WTC11 (cell line): ENCODE results near the gene MED4. TPM values are rescaled to one million over a fixed set of nuclear protein-coding genes. Genes with fewer than 3 reads are reported as not detected.

ENCODE experiments used
- ATAC-seq: fragments of 200-7000 bp; cut with Tn5 transposase; 2 replicates; pipeline ENCODE4 v1.10.0; 2021; ENCODE audit warnings: mild to moderate bottlenecking, moderate library complexity
- CTCF ChIA-PET: fragments of 300-600 bp; sonication (Branson Sonifier 250); formaldehyde crosslinking; loops from one replicate; lab custom pipeline; 2021; ENCODE audit warnings: antibody characterized with exemption; lab: Charles Lee
- POLR2A ChIA-PET: fragments of 350-600 bp; sonication (Branson Sonifier 250); formaldehyde crosslinking; loops from one replicate; lab custom pipeline; 2021; ENCODE audit warnings: antibody characterized with exemption; lab: Charles Lee
- DNase-seq: peaks from one replicate; pipeline ENCODE4 v3.0.0; 2021; ENCODE audit warnings: low spot score
- H3K27ac Mint-ChIP-seq: 2 replicates; pipeline ENCODE4 v1.8.0; 2021; ENCODE audit warnings: mixed read lengths
- H3K27me3 Mint-ChIP-seq: 2 replicates; pipeline ENCODE4 v1.8.0; 2021; ENCODE audit warnings: low read depth, mild to moderate bottlenecking, moderate library complexity, mixed read lengths
- H3K36me3 Mint-ChIP-seq: 2 replicates; pipeline ENCODE4 v1.8.0; 2021; ENCODE audit warnings: mixed read lengths
- H3K4me1 Mint-ChIP-seq: 2 replicates; pipeline ENCODE4 v1.8.0; 2022; ENCODE audit warnings: mixed read lengths
- H3K4me3 Mint-ChIP-seq: 2 replicates; pipeline ENCODE4 v1.8.0; 2021; ENCODE audit warnings: mild to moderate bottlenecking, moderate library complexity, mixed read lengths
- H3K9me3 Mint-ChIP-seq: 2 replicates; pipeline ENCODE4 v1.8.0; 2021; ENCODE audit warnings: mixed read lengths
- ATF1 ChIP-seq: sonication (generic); formaldehyde crosslinking; IDR thresholded peaks from 2 replicates; pipeline ENCODE4 v1.8.1; 2023; ENCODE audit warnings: mild to moderate bottlenecking, moderate library complexity, missing genetic modification reagents
- IRF2 ChIP-seq: sonication (generic); formaldehyde crosslinking; IDR thresholded peaks from 2 replicates; pipeline ENCODE4 v1.8.0; 2022; ENCODE audit warnings: low read depth, missing genetic modification reagents, borderline replicate concordance
- SOX15 ChIP-seq: fragments of 250-450 bp; sonication (Bioruptor Pico); IDR thresholded peaks from 2 replicates; pipeline ENCODE4 v1.9.0; 2021; ENCODE audit warnings: mild to moderate bottlenecking
- TEAD1 ChIP-seq: sonication (generic); formaldehyde crosslinking; IDR thresholded peaks from 2 replicates; pipeline ENCODE4 v1.8.0; 2022; ENCODE audit warnings: mild to moderate bottlenecking, missing genetic modification reagents
- ZNF423 ChIP-seq: fragments of 250-450 bp; sonication (Bioruptor Pico); IDR thresholded peaks from 2 replicates; pipeline ENCODE4 v2.1.2; 2022; ENCODE audit warnings: mild to moderate bottlenecking, moderate library complexity
- total RNA-seq: library from RNA; stranded (reverse); gene quantifications from 3 replicates; pipeline ENCODE4 v1.2.3, GENCODE V29; 2021
- TF ChIP-seq, protein P1 (sequence below): sonication (generic); formaldehyde crosslinking; IDR thresholded peaks from 2 replicates; pipeline ENCODE4 v1.8.0; 2022; ENCODE audit warnings: mild to moderate bottlenecking, missing genetic modification reagents
- TF ChIP-seq, protein P2 (sequence below): fragments of 250-450 bp; sonication (Bioruptor Pico); IDR thresholded peaks from 2 replicates; pipeline ENCODE4 v1.9.0; 2021; ENCODE audit warnings: moderate library complexity, mild to moderate bottlenecking, inconsistent platforms, borderline replicate concordance

MED4 gene
- total RNA-seq, 1 experiment from 2014 or later = 48.1 TPM

DNA sequence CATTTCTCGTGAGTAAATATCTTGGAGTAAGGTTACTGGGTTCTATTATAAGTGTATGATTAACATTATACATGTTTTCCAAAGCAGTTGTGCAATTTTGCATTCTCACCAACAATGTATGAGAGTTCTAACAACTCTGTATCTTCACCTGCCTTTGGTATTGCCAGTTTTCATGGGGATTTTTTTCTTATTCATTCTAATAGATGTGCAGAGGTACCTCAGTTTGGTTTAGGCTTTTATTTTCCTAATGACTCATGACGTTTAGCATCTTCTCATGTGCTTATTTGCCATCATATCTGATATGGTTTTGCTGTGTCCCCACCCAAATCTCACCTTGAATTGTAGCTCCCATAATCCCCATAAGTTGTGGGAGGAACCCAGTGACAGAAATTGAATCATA, 65.0 kb downstream of the MED4 start (continued):
- TF ChIP-seq, protein P1, sequence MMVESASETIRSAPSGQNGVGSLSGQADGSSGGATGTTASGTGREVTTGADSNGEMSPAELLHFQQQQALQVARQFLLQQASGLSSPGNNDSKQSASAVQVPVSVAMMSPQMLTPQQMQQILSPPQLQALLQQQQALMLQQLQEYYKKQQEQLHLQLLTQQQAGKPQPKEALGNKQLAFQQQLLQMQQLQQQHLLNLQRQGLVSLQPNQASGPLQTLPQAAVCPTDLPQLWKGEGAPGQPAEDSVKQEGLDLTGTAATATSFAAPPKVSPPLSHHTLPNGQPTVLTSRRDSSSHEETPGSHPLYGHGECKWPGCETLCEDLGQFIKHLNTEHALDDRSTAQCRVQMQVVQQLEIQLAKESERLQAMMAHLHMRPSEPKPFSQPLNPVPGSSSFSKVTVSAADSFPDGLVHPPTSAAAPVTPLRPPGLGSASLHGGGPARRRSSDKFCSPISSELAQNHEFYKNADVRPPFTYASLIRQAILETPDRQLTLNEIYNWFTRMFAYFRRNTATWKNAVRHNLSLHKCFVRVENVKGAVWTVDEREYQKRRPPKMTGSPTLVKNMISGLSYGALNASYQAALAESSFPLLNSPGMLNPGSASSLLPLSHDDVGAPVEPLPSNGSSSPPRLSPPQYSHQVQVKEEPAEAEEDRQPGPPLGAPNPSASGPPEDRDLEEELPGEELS (CRISPR knock-in tag) = no peak

DNA sequence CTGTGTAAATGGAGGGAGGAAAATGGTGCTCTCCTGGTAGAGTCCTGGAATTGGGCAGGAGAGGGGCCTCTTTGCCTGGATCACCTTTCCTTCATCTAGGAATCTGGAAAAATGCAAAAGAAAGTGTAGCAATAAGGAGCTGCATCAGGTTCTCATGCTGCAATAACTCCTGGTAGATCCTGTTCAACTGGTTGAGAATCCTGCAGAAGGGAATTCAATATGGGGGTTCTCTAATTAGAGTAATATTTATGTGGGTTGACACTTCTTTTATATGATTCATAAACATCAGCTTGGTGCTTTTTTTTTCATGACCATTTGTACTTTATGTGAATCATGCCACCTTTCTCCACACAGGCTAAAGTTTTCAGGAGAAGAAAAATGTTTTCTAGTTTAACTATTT, 66.8 kb downstream of the MED4 start:
- ChIA-PET CTCF (no interaction called here), POLR2A (no interaction called here)
- Mint-ChIP-seq H3K27ac (no peak overlapping the region), H3K4me1 (no peaks in the 10 kb centered on the region), H3K27me3 (no peaks in the 10 kb centered on the region), H3K36me3 (peaks cover 36% of the 10 kb centered on the region), H3K9me3 (peaks cover 49% of the 10 kb centered on the region), H3K4me3 (no peak overlapping the region)
- ATAC-seq (no peak), DNase-seq (no peak)
- TF ChIP-seq TEAD1 (CRISPR knock-in tag) (no peak), ZNF423 (CRISPR knock-in tag) (no peak), SOX15 (no peak), ATF1 (CRISPR knock-in tag) (no peak), IRF2 (CRISPR knock-in tag) (no peak)
- TF ChIP-seq, protein P2, sequence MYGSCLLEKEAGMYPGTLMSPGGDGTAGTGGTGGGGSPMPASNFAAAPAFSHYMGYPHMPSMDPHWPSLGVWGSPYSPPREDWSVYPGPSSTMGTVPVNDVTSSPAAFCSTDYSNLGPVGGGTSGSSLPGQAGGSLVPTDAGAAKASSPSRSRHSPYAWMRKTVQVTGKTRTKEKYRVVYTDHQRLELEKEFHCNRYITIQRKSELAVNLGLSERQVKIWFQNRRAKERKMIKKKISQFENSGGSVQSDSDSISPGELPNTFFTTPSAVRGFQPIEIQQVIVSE = no peak

Other genes with a start within 250 kb of the MED4 start
- gene SUCLA2, start 93.8 kb downstream of the MED4 start, total RNA-seq = 47.6 to 66.8 TPM (median 51.1 TPM) in 3 replicates
- gene NUDT15, start 57.4 kb downstream of the MED4 start, total RNA-seq = 42.8 to 48.8 TPM (median 45.6 TPM) in 3 replicates
- 177 to 186 TPM (median 178 TPM) in 3 replicates for gene ITM2B, start 138.1 kb upstream of the MED4 start, total RNA-seq
- 18.4 to 22.0 TPM (median 18.8 TPM) in 3 replicates for gene RB1, start 208.6 kb upstream of the MED4 start, total RNA-seq